Smooth muscle cell of the brain vasculature (primary cell): ENCODE results near the gene S100A9.
"Not testable (repeated sequence)": the region's sequence is repeated elsewhere in the genome, so short reads cannot be mapped to it uniquely, and the experiment has no call there.

Experiments used
- DNase-seq: peaks from one replicate; pipeline ENCODE4 v3.0.0-alpha.2; 2012; ENCODE audit warnings: low read depth, low spot score

S100A9 gene

GRCh38 chr1:153345187-153346076, 12.2 kb upstream of the S100A9 start:
- DNase-seq: no peak

GRCh38 chr1:153346077-153346723, 11.5 kb upstream of the S100A9 start:
- DNase-seq: no peak

GRCh38 chr1:153347049-153347448, 10.6 kb upstream of the S100A9 start:
- DNase-seq: not testable (repeated sequence)

GRCh38 chr1:153347856-153348255, 9.8 kb upstream of the S100A9 start:
- no peak for DNase-seq

GRCh38 chr1:153348511-153349362, 8.9 kb upstream of the S100A9 start, which contains the start of gene PGLYRP4:
Gene PGLYRP4 (minus strand): TSS chr1:153348841. CDS start chr1:153347932, 909 bp downstream.
- DNase-seq: no peak

- no peak for DNase-seq
These were observed 8.0 kb upstream of the S100A9 start for GRCh38 chr1:153349363-153350320.

- DNase-seq: no peak
These were observed 7.2 kb upstream of the S100A9 start for GRCh38 chr1:153350321-153350957.

GRCh38 chr1:153352523-153352922, 5.1 kb upstream of the S100A9 start:
- DNase-seq: peak; percentile 23

GRCh38 chr1:153353226-153353947, 4.3 kb upstream of the S100A9 start:
- DNase-seq: no peak

GRCh38 chr1:153354515-153355193, 3.0 kb upstream of the S100A9 start:
- DNase-seq: no peak

- DNase-seq: no peak
These were observed 2.1 kb upstream of the S100A9 start for GRCh38 chr1:153355445-153356071.

- DNase-seq: no peak
These were observed 1.1 kb upstream of the S100A9 start for GRCh38 chr1:153356392-153357075.

- no peak for DNase-seq
These were observed 390 bp upstream of the S100A9 start for GRCh38 chr1:153357076-153357852.

GRCh38 chr1:153358691-153358975, 979 bp downstream of the S100A9 start:
- no peak for DNase-seq

- DNase-seq: no peak
These were observed 1.6 kb downstream of the S100A9 start for GRCh38 chr1:153359241-153359640.

- no peak for DNase-seq
These were observed 2.5 kb downstream of the S100A9 start for GRCh38 chr1:153360190-153360589.
